A673 (cell line): Measurements from ENCODE around the gene CDH1. TPM values are rescaled to one million over a fixed set of nuclear protein-coding genes. Genes with fewer than 3 reads are reported as not detected.
A peak's percentile ranks its signal among the peaks of the same experiment; 100 is the strongest.

Experiments
- BruUV-seq: library from RNA; stranded (reverse); fragments of 400-500 nt; replicated peaks from 2 replicates; lab custom pipeline; 2021; lab: Mats Ljungman, UMichigan
- CTCF ChIA-PET: fragments of 300-600 bp; sonication (Branson Sonifier 250); formaldehyde crosslinking; loops from one replicate; lab custom pipeline; 2022; ENCODE audit warnings: antibody characterized with exemption; lab: Charles Lee
- POLR2A ChIA-PET: fragments of 300-600 bp; sonication (Branson Sonifier 250); formaldehyde crosslinking; loops from one replicate; lab custom pipeline; 2022; ENCODE audit warnings: antibody characterized with exemption; ENCODE audit not compliant: low non-redundant PET; lab: Charles Lee
- DNase-seq: peaks from one replicate; pipeline ENCODE4 v3.0.0-alpha.2; 2015; ENCODE audit warnings: low spot score
- H3K27ac ChIP-seq: fragments of 200-600 bp; sonication (generic); 2 replicates; pipeline ENCODE4 v1.5.1; 2016; ENCODE audit warnings: mixed run types, low read depth, mild to moderate bottlenecking, mixed read lengths, antibody characterized with exemption, low read length; ENCODE audit not compliant: poor library complexity, severe bottlenecking
- H3K27me3 ChIP-seq: fragments of 200-600 bp; sonication (generic); replicated peaks from 2 replicates; pipeline ENCODE4 v1.6.1; 2017; ENCODE audit warnings: mixed run types, low read depth, mild to moderate bottlenecking, mixed read lengths, antibody characterized with exemption, low read length; ENCODE audit not compliant: insufficient read depth, poor library complexity
- H3K36me3 ChIP-seq: fragments of 200-600 bp; sonication (generic); 2 replicates; pipeline ENCODE4 v1.6.1; 2016; ENCODE audit warnings: mixed run types, mild to moderate bottlenecking, mixed read lengths, antibody characterized with exemption, low read length; ENCODE audit not compliant: insufficient read depth, poor library complexity, severe bottlenecking
- H3K4me1 ChIP-seq: fragments of 200-600 bp; sonication (generic); 2 replicates; pipeline ENCODE4 v1.6.1; 2017; ENCODE audit warnings: mixed run types, mild to moderate bottlenecking, mixed read lengths, antibody characterized with exemption, low read length; ENCODE audit not compliant: insufficient read depth, poor library complexity, severe bottlenecking
- H3K4me3 ChIP-seq: fragments of 200-600 bp; sonication (generic); 2 replicates; pipeline ENCODE4 v1.5.1; 2016; ENCODE audit warnings: low read depth, mixed run types, mild to moderate bottlenecking, mixed read lengths, low read length; ENCODE audit not compliant: poor library complexity, severe bottlenecking
- H3K9me3 ChIP-seq: fragments of 200-600 bp; sonication (generic); 2 replicates; pipeline ENCODE4 v1.6.1; 2016; ENCODE audit warnings: mixed run types, low read depth, mild to moderate bottlenecking, mixed read lengths, antibody characterized with exemption, low read length; ENCODE audit not compliant: poor library complexity, severe bottlenecking
- CTCF ChIP-seq: fragments of 300-800, 200-600 bp; sonication (generic); conservative IDR thresholded peaks from 2 replicates; pipeline ENCODE4 v1.5.1; 2017; ENCODE audit warnings: low read depth, mild to moderate bottlenecking, antibody characterized with exemption, low read length, moderate library complexity, mixed read lengths
- EZH2 ChIP-seq: fragments of 200-600 bp; sonication (generic); IDR thresholded peaks from 2 replicates; pipeline ENCODE4 v1.6.1; 2017; ENCODE audit warnings: borderline replicate concordance, low read depth, mild to moderate bottlenecking, mixed read lengths, antibody characterized with exemption, low read length; ENCODE audit not compliant: poor library complexity, severe bottlenecking
- intact Hi-C: fragments of 100-400 bp; cut with micrococcal nuclease; formaldehyde crosslinking; loops from one replicate; pipeline ENCODE4 v1.10.0; 2022; ENCODE audit not compliant: unreplicated experiment
- total RNA-seq: library from RNA; stranded (reverse); gene quantifications from 2 replicates; pipeline ENCODE4 v1.2.3, GENCODE V29; 2021

The CDH1 gene
- total RNA-seq, 1 experiment from 2014 or later: 0.06 TPM

- DNase-seq: no peak
- BruUV-seq: no TSS peak
Measured at GRCh38 chr16:68737730-68738629, 888 bp downstream of the CDH1 start.

DNA sequence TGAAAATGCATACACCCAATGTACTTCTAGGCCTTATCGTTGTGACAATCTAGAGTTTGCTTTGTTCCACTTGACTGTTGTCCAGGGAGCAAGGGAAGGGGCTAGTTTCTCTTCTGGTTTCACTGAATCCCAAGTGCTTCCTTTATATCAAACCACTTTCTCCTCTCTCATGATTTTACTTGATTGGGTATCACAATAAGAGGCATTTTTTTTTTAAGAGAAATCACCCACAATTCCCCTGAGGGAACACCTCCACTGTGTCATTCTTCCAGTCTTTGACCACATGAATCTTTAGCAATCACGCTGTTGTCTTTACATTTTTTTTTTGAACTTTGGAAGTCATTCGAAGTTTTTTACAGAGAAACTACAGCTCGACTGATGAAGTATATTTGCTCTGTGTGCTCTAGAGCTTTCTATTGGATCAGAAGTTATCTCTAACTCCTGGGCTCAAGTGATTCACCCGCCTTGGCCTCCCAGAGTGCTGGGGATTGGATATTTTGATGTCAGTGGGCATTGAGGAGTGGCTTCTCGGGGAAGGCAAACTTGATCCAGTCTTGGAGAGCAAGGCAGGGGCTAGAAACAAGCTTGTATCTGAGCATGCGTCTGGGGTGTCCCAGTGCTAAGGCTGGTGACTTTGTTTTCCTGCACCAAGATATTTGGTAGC, 3.0 kb downstream of the CDH1 start:
- no peaks in the 10 kb centered on the region for H3K36me3 ChIP-seq
- H3K27me3 ChIP-seq: peaks cover 27% of the 10 kb centered on the region
- H3K27ac ChIP-seq: no peak overlapping the region
- no peak for TF ChIP-seq CTCF
- no peaks in the 10 kb centered on the region for H3K9me3 ChIP-seq
- no peak overlapping the region for H3K4me3 ChIP-seq
- peaks cover 7% of the 10 kb centered on the region for H3K4me1 ChIP-seq
- POLR2A ChIA-PET: no interaction called here
- intact Hi-C loops: no loop called here
- CTCF ChIA-PET: no interaction called here
- no peak for DNase-seq
- BruUV-seq: no TSS peak

More at GRCh38 chr16:68737730-68738629, 888 bp downstream of the CDH1 start:
- POLR2A ChIA-PET: no interaction called here
- peak overlapping the region; percentile 46 for H3K4me3 ChIP-seq
- no peak overlapping the region for H3K27ac ChIP-seq
- CTCF ChIA-PET: no interaction called here
- TF ChIP-seq CTCF: no peak
- peak; percentile 45 for TF ChIP-seq EZH2
- H3K36me3 ChIP-seq: no peaks in the 10 kb centered on the region
- intact Hi-C loops: no loop called here
- H3K27me3 ChIP-seq: peaks cover 27% of the 10 kb centered on the region
- peaks cover 7% of the 10 kb centered on the region for H3K4me1 ChIP-seq
- no peaks in the 10 kb centered on the region for H3K9me3 ChIP-seq

DNA sequence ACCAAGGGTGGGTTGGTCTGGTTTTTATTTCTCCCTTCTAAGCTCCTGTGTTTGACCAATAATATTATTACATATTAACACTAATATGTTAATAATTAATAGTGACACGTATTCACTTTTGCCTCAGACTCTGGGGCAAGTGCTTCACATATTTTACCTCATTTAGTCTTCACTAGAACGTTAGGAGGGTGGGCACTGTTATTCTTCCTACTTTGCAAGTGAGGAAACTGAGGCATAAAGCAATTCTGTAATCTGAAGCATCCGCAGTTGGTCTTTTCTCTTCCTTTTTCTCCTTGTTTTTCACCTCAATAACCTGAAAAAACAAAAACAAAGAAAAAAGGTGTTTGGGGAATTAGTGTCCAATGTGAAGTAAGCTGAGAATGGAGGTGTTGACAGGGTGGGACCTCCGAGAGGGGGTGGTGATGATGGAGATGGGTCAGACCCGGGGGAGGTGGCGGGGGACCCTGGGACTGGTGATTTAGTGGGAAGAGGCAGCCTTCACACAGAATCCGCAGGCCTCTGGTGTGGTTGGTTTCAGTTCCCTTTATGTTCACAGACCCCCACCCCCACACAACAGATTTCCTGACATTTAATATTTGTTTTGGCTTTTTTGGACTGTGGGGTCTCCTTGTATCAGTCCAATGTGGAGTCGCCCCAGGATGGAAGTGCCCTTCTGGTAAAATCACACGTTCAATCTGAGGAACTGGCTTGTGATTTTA, 3.7 kb downstream of the CDH1 start:
- intact Hi-C loops: no loop called here
- DNase-seq: no peak
- H3K27ac ChIP-seq: no peak overlapping the region
- no TSS peak for BruUV-seq
- peaks cover 26% of the 10 kb centered on the region for H3K27me3 ChIP-seq
- H3K9me3 ChIP-seq: no peaks in the 10 kb centered on the region
- ChIA-PET CTCF (no interaction called here), POLR2A (no interaction called here)
- peaks cover 7% of the 10 kb centered on the region for H3K4me1 ChIP-seq
- H3K4me3 ChIP-seq: no peak overlapping the region
- TF ChIP-seq EZH2 (no peak), CTCF (no peak)
- no peaks in the 10 kb centered on the region for H3K36me3 ChIP-seq
